Breast epithelium (tissue), 4 donors: Measurements from ENCODE around the gene SURF6. TPM values are rescaled to one million over a fixed set of nuclear protein-coding genes. Genes with fewer than 3 reads are reported as not detected.
A peak's percentile ranks its signal among the peaks of the same experiment; 100 is the strongest.

Source experiments
- DNase-seq, 2 donors: peaks; one replicate each; pipeline ENCODE4 v3.0.0-alpha.2; 2019; ENCODE audit warnings: low spot score in 2 of 2
- H3K27ac ChIP-seq, 2 donors: fragments of 200-600 bp; sonication (generic) in 1 of 2; one replicate each; pipeline ENCODE4 v1.5.1; 2016 to 2019; ENCODE audit warnings: mild to moderate bottlenecking in 1 of 2
- H3K27me3 ChIP-seq, 2 donors: fragments of 200-600 bp; sonication (generic) in 1 of 2; one replicate each; pipeline versions ENCODE4 v1.5.1 to v1.6.0; 2017 to 2019; ENCODE audit warnings: control low read depth in 1 of 2, mild to moderate bottlenecking in 1 of 2
- H3K36me3 ChIP-seq: fragments of 200-600 bp; one replicate; pipeline ENCODE4 v1.5.1; 2019
- H3K4me1 ChIP-seq, 2 donors: fragments of 200-600 bp; sonication (generic); one replicate each; pipeline ENCODE4 v1.5.1; 2016 to 2019; ENCODE audit warnings: control low read depth in 1 of 2
- H3K4me3 ChIP-seq, 3 donors: fragments of 200-600 bp; sonication (generic); 1 replicate in 2 of 3; 2 replicates in 1 of 3; pipeline ENCODE4 v1.5.1; 2016 to 2019; ENCODE audit warnings: mild to moderate bottlenecking in 3 of 3, moderate library complexity in 2 of 3
- H3K9me3 ChIP-seq, 2 donors: fragments of 200-600 bp; sonication (generic) in 1 of 2; one replicate each; pipeline ENCODE4 v1.5.1; 2016 to 2019; ENCODE audit warnings: control low read depth in 1 of 2
- POLR2A ChIP-seq: fragments of 450-650 bp; IDR thresholded peaks from one replicate; pipeline ENCODE4 v1.6.1; 2016; ENCODE audit warnings: antibody characterized with exemption, mild to moderate bottlenecking, moderate library complexity
- POLR2AphosphoS5 ChIP-seq, 3 donors: sonication (generic); formaldehyde crosslinking; IDR thresholded peaks; one replicate each; pipeline ENCODE4 v1.6.1; 2017; ENCODE audit warnings: antibody characterized with exemption in 3 of 3
- intact Hi-C: fragments of 100-400 bp; cut with DNase I; formaldehyde crosslinking; loops from one replicate; pipeline ENCODE4 v1.15.1; 2023; ENCODE audit warnings: low total_unique reads
- total RNA-seq, 3 donors: library from RNA; depleted of rRNA; stranded (reverse); fragments of >200 nt; gene quantifications; one replicate each; pipeline ENCODE4 v1.1.0, GENCODE V29; 2016
- TF ChIP-seq, protein P1 (sequence below), 3 donors: fragments of 450-650 bp; IDR thresholded peaks; one replicate each; pipeline ENCODE4 v1.5.1; 2016 to 2017; ENCODE audit warnings: antibody characterized with exemption in 3 of 3, mild to moderate bottlenecking in 3 of 3, moderate library complexity in 3 of 3

Gene SURF6
- total RNA-seq, 3 donors from 2014 or later = 12.8 to 29.0 (median 23.3) TPM

DNA sequence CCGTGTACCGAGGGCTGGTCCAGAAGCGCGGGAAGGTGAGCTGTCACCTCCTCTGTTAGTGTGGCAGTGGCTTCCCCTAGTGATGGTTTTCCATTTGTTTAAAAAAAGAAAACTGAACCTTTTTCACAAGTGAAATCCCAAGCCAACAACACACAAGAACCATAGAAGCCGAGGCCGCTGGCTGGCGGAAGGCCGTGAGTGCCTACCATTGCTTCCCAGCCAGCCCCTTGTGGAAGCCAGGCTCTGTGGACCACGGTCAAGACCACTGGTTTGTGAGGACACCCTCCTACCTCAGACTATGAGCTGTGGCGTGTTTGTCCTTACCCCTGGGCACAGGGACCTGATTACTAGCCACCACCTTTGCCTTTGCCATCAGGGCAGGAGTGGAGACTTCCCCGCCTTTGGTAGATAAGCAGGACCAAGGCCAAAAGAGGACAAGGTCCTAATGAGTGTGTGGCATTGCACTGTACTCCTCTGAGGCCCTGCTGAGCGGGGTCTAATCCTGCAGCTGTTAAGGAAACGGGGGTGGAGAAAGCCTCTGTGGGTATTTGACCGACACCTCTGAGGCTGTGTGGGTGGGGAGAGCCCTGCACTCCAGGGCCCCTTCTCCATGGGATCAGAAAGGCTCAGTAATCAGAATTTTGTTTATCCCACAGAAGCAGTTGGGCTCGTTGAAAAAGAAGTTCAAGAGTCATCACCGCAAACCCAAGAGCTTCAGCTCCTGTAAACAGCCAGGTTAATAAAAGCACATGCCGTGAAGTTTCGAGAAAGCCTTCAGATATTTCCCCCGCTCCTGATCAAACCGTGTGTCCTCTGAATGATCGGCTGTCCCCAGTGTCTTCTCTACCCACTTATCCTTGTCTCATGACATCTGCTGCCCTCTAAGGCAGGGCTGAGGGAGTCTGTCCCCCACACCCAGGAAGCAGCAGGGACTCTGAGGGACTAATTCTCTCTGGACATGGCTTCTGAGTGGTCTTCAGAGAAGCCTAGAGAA, 24.7 kb upstream of the SURF6 start:
- H3K27ac ChIP-seq = no peak overlapping the region
- TF ChIP-seq, protein P1, sequence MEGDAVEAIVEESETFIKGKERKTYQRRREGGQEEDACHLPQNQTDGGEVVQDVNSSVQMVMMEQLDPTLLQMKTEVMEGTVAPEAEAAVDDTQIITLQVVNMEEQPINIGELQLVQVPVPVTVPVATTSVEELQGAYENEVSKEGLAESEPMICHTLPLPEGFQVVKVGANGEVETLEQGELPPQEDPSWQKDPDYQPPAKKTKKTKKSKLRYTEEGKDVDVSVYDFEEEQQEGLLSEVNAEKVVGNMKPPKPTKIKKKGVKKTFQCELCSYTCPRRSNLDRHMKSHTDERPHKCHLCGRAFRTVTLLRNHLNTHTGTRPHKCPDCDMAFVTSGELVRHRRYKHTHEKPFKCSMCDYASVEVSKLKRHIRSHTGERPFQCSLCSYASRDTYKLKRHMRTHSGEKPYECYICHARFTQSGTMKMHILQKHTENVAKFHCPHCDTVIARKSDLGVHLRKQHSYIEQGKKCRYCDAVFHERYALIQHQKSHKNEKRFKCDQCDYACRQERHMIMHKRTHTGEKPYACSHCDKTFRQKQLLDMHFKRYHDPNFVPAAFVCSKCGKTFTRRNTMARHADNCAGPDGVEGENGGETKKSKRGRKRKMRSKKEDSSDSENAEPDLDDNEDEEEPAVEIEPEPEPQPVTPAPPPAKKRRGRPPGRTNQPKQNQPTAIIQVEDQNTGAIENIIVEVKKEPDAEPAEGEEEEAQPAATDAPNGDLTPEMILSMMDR (IDR thresholded peaks at IDR 0.05) = no peak
- TF ChIP-seq POLR2AphosphoS5 (IDR thresholded peaks at IDR 0.05) (no peak), POLR2A (no peak)

DNA sequence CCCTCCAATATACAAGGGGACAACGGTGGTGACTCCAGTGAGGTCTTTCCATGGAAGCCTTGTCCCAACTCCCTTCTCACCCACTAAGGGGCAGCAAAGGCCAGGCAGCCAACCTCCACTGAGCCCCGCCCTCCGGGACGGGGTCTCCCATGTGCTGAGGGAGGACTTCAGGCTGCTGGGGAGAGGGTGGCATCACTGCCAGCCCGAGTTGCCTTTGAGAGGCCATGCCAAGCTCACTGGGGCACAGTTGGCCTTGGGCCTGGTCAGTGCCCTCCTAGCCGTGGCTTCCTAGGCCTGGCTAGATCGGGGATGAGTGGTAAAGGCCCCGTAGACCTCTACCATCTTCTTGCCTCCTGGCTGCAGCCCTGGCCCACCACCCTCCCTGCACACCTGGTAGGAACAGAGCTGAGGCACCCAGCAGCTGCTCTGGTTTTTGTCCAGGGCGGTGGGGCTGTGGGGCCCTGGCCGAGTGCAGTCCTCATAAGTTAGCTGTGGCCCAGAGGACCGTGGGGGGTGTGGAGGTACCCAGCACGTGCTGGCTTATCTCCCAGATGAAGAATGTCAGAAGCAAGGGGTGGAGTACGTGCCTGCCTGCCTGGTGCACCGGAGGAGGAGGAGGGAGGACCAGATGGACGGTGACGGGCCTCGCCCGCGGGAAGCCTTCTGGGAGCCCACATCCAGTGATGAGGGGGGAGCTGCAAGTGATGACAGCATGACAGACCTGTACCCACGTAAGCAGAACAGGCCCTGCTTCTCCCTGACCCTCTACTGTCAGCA, 23.6 kb upstream of the SURF6 start:
- no peak overlapping the region for H3K4me3 ChIP-seq
- no peak for DNase-seq
- H3K9me3 ChIP-seq = no peaks in the 10 kb centered on the region
- peaks cover 5% of the 10 kb centered on the region for H3K36me3 ChIP-seq
- H3K27me3 ChIP-seq = no peaks in the 10 kb centered on the region
- peaks cover 0 to 20% of the 10 kb centered on the region in 2 donors for H3K4me1 ChIP-seq
- intact Hi-C loops = loop anchor here (10.0 kb wide), 1 partner anchor 1985 kb away; no protein-coding TSS in a partner anchor
- H3K27ac ChIP-seq = no peak overlapping the region
- TF ChIP-seq, protein P1 (IDR thresholded peaks at IDR 0.05) = no peak
- no peak for TF ChIP-seq POLR2A
- no peak for TF ChIP-seq POLR2AphosphoS5 (IDR thresholded peaks at IDR 0.05)

More for the DNA sequence above, 24.7 kb upstream of the SURF6 start:
- no peaks in the 10 kb centered on the region for H3K9me3 ChIP-seq
- no peak for DNase-seq
- no peaks in the 10 kb centered on the region for H3K27me3 ChIP-seq
- peaks cover 0 to 13% of the 10 kb centered on the region in 2 donors for H3K4me1 ChIP-seq
- peaks cover 5% of the 10 kb centered on the region for H3K36me3 ChIP-seq
- no peak overlapping the region for H3K4me3 ChIP-seq
- intact Hi-C loops = no loop called here

DNA sequence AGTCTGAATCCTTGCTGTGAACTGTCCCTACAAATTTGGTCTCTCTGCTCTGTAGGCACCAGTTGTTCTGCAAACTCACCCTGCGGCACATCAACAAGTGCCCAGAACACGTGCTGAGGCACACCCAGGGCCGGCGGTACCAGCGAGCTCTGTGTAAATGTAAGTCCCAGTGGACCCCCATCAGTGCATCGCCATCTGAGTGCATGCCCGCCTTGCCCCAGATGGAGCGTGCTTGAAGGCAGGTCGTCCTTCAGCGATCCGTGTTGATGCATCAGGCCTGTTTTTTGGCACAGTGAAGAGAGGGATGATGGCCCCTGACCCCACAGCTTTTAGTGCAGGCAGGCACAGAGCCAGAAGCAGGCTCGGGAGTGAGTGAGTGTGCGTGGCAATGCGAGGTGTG, 21.7 kb upstream of the SURF6 start:
- Histone ChIP-seq H3K4me3 (peak overlapping the region in 1 of 3 donors; percentile 89), H3K36me3 (peaks cover 5% of the 10 kb centered on the region)

DNA sequence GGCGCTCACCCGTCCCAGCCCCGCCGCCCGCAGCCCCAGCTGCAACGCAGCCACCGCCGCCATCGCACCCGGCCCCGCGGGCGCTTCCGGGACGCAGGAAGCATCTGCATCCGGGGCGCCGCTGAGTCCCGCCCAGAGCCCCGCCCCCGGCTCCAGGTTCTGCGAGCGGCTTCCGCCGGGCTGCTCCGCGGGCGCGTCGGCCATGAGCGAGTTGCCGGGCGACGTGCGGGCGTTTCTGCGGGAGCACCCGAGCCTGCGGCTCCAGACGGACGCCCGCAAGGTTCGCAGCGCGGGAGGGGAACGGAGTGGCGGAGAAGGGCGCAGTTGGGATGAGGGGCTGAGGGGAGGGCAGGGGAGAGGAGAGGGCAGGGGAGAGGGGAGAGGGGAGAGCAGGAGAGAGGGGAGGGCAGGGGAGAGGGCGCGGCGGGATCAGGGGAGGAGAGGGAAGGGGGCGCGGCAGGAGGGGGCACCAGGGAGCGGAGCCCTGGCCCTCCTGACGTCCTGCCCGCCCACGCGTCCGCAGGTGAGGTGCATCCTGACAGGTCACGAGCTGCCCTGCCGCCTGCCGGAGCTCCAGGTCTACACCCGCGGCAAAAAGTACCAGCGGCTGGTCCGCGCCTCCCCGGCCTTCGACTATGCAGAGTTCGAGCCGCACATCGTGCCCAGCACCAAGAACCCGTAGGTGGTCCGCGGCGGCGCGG, 20.6 kb upstream of the SURF6 start, which contains the start of the genes SURF1 and SURF2:
TSS of gene SURF1 (minus strand) at position 97 of the 701 bp plus-strand sequence. CDS start at position 63, 34 bp downstream.
TSS of gene SURF2 (plus strand) at position 160 of the 701 bp plus-strand sequence. CDS start at position 203, 43 bp downstream.
- Histone ChIP-seq H3K4me3 (peak within 1 kb of the TSS; percentile 81 to 92 (median 89)), H3K36me3 (peaks cover 5% of the 10 kb centered on the region), H3K27me3 (no peaks in the 10 kb centered on the region), H3K9me3 (no peaks in the 10 kb centered on the region), H3K27ac (peak within 1 kb of the TSS; percentile 80 to 88), H3K4me1 (peaks cover 0 to 20% of the 10 kb centered on the region in 2 donors)
- TF ChIP-seq, protein P1 (IDR thresholded peaks at IDR 0.05) = peak in 1 of 3 donors; percentile 9
- no peak for TF ChIP-seq POLR2A
- TF ChIP-seq POLR2AphosphoS5 (IDR thresholded peaks at IDR 0.05) = peak in 2 of 3 donors; percentile 48 to 79
- peak; percentile 82 to 88 for DNase-seq
- intact Hi-C loops = loop anchor here (10.0 kb wide), 1 partner anchor 1982 kb away; no protein-coding TSS in a partner anchor

More for the DNA sequence above, 21.7 kb upstream of the SURF6 start:
- intact Hi-C loops = loop anchor here (10.0 kb wide), 1 partner anchor 1983 kb away; no protein-coding TSS in a partner anchor
- no peak for DNase-seq
- Histone ChIP-seq H3K27me3 (no peaks in the 10 kb centered on the region), H3K9me3 (no peaks in the 10 kb centered on the region), H3K4me1 (peaks cover 0 to 20% of the 10 kb centered on the region in 2 donors), H3K27ac (no peak overlapping the region)
- no peak for TF ChIP-seq POLR2AphosphoS5 (IDR thresholded peaks at IDR 0.05)
- TF ChIP-seq, protein P1 (IDR thresholded peaks at IDR 0.05) = no peak
- no peak for TF ChIP-seq POLR2A
